ENCODE results near the gene ACER1. TPM values are rescaled to one million over a fixed set of nuclear protein-coding genes. Genes with fewer than 3 reads are reported as not detected.

ACER1 gene
- total and polyA plus RNA-seq, 2 experiments from 2014 or later, result not detected

DNA sequence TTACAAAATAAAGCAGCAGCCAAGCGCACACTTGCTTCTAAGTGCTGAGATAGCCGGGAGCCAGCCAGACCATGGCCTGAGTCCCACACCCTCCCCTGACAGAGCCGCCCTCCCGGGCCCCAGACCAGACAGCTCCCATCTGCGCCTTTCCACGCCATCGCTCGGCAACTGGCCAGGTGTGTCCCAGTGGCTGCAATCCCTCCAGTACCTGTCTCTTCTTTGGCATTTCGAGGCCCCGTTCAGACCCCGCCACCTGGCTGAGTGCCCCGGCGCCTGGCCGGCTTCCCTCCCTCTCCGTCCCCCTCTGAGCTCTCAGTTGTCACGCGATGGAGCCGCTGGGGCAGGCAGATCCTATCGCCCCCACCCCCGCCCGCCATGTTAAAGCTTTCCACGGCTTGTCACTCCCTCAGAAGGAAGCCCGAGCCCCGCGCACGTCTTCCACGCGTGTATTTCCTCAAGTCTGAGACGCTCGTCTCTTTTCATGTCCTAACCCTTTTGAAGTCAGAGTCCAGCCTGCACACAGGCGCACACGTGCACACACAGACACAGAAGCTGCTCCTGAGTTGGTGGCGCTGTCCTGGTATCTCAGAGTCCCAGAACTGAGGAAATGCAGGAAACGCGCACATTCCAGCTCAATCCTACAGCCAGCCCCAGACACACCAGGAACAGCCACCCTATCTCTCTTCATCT is 61.5 kb downstream of the ACER1 start:
- H3K4me1 Mint-ChIP-seq, result peaks cover 63% of the 10 kb centered on the region
- peak overlapping the region; percentile 48 for H3K4me3 Mint-ChIP-seq
- peaks cover 51% of the 10 kb centered on the region for H3K4me1 ChIP-seq (ENCODE audit: insufficient read depth)
- peak overlapping the region; percentile 93 for H3K27ac ChIP-seq (ENCODE audit: low read depth)
- H3K36me3 ChIP-seq (ENCODE audit: insufficient read depth), result peaks cover 9% of the 10 kb centered on the region; the same call in 1 of the 2 replicates
- no peaks in the 10 kb centered on the region for H3K9me2 ChIP-seq (ENCODE audit: insufficient read depth)
- peaks cover 94% of the 10 kb centered on the region for H3K79me2 ChIP-seq (replicated peaks; ENCODE audit: insufficient read depth)
- peaks cover 32% of the 10 kb centered on the region for H3K36me3 Mint-ChIP-seq (ENCODE audit: low read depth)
- H3K4me2 ChIP-seq, result peak overlapping the region; percentile 75
- peaks cover 10% of the 10 kb centered on the region for H3K27me3 Mint-ChIP-seq (ENCODE audit: insufficient read depth, low read depth, poor library complexity)
- H2AFZ ChIP-seq, result no peak overlapping the region
- no peaks in the 10 kb centered on the region for H3K27me3 ChIP-seq (ENCODE audit: insufficient read depth)
- no peak for TF ChIP-seq EZH2phosphoT487 (IDR thresholded peaks at IDR 0.05; ENCODE audit: unreplicated experiment)
- TF ChIP-seq NANOG (IDR thresholded peaks at IDR 0.05; ENCODE audit: borderline replicate concordance), result no peak
- TF ChIP-seq, protein P1, sequence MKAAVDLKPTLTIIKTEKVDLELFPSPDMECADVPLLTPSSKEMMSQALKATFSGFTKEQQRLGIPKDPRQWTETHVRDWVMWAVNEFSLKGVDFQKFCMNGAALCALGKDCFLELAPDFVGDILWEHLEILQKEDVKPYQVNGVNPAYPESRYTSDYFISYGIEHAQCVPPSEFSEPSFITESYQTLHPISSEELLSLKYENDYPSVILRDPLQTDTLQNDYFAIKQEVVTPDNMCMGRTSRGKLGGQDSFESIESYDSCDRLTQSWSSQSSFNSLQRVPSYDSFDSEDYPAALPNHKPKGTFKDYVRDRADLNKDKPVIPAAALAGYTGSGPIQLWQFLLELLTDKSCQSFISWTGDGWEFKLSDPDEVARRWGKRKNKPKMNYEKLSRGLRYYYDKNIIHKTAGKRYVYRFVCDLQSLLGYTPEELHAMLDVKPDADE (IDR thresholded peaks at IDR 0.05), result no peak
- no peak for TF ChIP-seq EZH2 (IDR thresholded peaks at IDR 0.05; ENCODE audit: low read depth, unreplicated experiment)
- TF ChIP-seq, protein P2, sequence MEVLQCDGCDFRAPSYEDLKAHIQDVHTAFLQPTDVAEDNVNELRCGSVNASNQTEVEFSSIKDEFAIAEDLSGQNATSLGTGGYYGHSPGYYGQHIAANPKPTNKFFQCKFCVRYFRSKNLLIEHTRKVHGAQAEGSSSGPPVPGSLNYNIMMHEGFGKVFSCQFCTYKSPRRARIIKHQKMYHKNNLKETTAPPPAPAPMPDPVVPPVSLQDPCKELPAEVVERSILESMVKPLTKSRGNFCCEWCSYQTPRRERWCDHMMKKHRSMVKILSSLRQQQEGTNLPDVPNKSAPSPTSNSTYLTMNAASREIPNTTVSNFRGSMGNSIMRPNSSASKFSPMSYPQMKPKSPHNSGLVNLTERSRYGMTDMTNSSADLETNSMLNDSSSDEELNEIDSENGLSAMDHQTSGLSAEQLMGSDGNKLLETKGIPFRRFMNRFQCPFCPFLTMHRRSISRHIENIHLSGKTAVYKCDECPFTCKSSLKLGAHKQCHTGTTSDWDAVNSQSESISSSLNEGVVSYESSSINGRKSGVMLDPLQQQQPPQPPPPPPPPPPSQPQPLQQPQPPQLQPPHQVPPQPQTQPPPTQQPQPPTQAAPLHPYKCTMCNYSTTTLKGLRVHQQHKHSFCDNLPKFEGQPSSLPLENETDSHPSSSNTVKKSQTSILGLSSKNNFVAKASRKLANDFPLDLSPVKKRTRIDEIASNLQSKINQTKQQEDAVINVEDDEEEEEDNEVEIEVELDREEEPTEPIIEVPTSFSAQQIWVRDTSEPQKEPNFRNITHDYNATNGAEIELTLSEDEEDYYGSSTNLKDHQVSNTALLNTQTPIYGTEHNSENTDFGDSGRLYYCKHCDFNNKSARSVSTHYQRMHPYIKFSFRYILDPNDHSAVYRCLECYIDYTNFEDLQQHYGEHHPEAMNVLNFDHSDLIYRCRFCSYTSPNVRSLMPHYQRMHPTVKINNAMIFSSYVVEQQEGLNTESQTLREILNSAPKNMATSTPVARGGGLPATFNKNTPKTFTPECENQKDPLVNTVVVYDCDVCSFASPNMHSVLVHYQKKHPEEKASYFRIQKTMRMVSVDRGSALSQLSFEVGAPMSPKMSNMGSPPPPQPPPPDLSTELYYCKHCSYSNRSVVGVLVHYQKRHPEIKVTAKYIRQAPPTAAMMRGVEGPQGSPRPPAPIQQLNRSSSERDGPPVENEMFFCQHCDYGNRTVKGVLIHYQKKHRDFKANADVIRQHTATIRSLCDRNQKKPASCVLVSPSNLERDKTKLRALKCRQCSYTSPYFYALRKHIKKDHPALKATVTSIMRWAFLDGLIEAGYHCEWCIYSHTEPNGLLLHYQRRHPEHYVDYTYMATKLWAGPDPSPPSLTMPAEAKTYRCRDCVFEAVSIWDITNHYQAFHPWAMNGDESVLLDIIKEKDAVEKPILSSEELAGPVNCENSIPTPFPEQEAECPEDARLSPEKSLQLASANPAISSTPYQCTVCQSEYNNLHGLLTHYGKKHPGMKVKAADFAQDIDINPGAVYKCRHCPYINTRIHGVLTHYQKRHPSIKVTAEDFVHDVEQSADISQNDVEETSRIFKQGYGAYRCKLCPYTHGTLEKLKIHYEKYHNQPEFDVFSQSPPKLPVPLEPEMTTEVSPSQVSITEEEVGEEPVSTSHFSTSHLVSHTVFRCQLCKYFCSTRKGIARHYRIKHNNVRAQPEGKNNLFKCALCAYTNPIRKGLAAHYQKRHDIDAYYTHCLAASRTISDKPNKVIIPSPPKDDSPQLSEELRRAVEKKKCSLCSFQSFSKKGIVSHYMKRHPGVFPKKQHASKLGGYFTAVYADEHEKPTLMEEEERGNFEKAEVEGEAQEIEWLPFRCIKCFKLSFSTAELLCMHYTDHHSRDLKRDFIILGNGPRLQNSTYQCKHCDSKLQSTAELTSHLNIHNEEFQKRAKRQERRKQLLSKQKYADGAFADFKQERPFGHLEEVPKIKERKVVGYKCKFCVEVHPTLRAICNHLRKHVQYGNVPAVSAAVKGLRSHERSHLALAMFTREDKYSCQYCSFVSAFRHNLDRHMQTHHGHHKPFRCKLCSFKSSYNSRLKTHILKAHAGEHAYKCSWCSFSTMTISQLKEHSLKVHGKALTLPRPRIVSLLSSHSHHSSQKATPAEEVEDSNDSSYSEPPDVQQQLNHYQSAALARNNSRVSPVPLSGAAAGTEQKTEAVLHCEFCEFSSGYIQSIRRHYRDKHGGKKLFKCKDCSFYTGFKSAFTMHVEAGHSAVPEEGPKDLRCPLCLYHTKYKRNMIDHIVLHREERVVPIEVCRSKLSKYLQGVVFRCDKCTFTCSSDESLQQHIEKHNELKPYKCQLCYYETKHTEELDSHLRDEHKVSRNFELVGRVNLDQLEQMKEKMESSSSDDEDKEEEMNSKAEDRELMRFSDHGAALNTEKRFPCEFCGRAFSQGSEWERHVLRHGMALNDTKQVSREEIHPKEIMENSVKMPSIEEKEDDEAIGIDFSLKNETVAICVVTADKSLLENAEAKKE (CRISPR knock-in tag; IDR thresholded peaks at IDR 0.05), result no peak
- TF ChIP-seq ZNF114 (CRISPR knock-in tag; IDR thresholded peaks at IDR 0.05), result no peak
- TF ChIP-seq, protein P3, sequence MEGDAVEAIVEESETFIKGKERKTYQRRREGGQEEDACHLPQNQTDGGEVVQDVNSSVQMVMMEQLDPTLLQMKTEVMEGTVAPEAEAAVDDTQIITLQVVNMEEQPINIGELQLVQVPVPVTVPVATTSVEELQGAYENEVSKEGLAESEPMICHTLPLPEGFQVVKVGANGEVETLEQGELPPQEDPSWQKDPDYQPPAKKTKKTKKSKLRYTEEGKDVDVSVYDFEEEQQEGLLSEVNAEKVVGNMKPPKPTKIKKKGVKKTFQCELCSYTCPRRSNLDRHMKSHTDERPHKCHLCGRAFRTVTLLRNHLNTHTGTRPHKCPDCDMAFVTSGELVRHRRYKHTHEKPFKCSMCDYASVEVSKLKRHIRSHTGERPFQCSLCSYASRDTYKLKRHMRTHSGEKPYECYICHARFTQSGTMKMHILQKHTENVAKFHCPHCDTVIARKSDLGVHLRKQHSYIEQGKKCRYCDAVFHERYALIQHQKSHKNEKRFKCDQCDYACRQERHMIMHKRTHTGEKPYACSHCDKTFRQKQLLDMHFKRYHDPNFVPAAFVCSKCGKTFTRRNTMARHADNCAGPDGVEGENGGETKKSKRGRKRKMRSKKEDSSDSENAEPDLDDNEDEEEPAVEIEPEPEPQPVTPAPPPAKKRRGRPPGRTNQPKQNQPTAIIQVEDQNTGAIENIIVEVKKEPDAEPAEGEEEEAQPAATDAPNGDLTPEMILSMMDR (conservative IDR thresholded peaks at IDR 0.05; ENCODE audit: low read depth in 2 of 2), result no peak
- no peak for TF ChIP-seq CREB1 (CRISPR knock-in tag; IDR thresholded peaks at IDR 0.05; ENCODE audit: low read depth)
- TF ChIP-seq JUNB (IDR thresholded peaks at IDR 0.05; ENCODE audit: unreplicated experiment), result no peak
- TF ChIP-seq, protein P4, sequence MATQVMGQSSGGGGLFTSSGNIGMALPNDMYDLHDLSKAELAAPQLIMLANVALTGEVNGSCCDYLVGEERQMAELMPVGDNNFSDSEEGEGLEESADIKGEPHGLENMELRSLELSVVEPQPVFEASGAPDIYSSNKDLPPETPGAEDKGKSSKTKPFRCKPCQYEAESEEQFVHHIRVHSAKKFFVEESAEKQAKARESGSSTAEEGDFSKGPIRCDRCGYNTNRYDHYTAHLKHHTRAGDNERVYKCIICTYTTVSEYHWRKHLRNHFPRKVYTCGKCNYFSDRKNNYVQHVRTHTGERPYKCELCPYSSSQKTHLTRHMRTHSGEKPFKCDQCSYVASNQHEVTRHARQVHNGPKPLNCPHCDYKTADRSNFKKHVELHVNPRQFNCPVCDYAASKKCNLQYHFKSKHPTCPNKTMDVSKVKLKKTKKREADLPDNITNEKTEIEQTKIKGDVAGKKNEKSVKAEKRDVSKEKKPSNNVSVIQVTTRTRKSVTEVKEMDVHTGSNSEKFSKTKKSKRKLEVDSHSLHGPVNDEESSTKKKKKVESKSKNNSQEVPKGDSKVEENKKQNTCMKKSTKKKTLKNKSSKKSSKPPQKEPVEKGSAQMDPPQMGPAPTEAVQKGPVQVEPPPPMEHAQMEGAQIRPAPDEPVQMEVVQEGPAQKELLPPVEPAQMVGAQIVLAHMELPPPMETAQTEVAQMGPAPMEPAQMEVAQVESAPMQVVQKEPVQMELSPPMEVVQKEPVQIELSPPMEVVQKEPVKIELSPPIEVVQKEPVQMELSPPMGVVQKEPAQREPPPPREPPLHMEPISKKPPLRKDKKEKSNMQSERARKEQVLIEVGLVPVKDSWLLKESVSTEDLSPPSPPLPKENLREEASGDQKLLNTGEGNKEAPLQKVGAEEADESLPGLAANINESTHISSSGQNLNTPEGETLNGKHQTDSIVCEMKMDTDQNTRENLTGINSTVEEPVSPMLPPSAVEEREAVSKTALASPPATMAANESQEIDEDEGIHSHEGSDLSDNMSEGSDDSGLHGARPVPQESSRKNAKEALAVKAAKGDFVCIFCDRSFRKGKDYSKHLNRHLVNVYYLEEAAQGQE (IDR thresholded peaks at IDR 0.05; ENCODE audit: unreplicated experiment), result no peak
- TF ChIP-seq POLR2AphosphoS5 (IDR thresholded peaks at IDR 0.05; ENCODE audit: low read depth), result no peak
- no peak for TF ChIP-seq ZNF331 (CRISPR knock-in tag; IDR thresholded peaks at IDR 0.05; ENCODE audit: low read depth)
- TF ChIP-seq STAT1 (IDR thresholded peaks at IDR 0.05; ENCODE audit: unreplicated experiment), result no peak
- peak overlapping the region; percentile 86 for H3K27ac Mint-ChIP-seq
- H3K9me3 Mint-ChIP-seq, result no peaks in the 10 kb centered on the region
- H3F3A ChIP-seq (replicated peaks; ENCODE audit: low read depth), result 0 out of 2 replicates have a peak, but pooled peaks cover 3% of the 10 kb centered on the region
- peaks cover 48% of the 10 kb centered on the region for H4K20me1 ChIP-seq (replicated peaks; ENCODE audit: insufficient read depth)
- peak; percentile 56 for DNase-seq (ENCODE audit: low spot score)
- peak overlapping the region; percentile 38 for H3K4me3 ChIP-seq
- ATAC-seq, result peak; percentile 57
